ENCODE measurements around the gene PRR29.

The PRR29 gene

DNA sequence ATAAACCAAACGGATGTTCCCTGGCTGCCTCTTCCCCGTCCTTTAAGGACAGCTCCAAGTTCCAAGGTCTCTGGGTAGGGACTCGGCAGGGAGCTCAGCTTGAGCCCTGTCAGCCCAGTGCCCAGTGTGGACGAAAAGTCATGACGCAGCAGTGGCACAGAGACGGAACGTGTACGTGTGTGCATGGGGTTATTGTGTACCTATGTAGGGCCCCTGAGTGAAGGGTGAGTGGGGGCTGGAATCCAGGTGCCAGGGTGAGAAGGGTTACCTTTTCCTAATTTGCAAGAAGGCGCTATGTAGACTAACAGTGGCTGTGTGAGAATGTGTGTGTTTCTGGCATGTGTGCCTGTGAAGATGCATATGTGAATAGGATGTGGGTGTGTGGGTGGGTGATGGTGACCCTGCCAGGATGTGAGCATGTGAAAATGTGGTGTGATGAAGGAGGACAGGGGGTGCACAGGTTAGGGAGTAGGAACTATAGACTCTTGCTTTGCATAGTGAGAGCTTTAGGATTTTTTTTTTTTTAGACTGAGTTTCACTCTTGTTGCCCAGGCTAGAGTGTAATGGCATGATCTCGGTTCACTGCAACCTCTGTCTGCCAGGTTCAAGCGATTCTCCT is 31.4 kb upstream of the PRR29 start:
- H3K27ac ChIP-seq = no peak overlapping the region
- no peak for TF ChIP-seq ZFX (IDR thresholded peaks at IDR 0.05)
- TF ChIP-seq, protein P1, sequence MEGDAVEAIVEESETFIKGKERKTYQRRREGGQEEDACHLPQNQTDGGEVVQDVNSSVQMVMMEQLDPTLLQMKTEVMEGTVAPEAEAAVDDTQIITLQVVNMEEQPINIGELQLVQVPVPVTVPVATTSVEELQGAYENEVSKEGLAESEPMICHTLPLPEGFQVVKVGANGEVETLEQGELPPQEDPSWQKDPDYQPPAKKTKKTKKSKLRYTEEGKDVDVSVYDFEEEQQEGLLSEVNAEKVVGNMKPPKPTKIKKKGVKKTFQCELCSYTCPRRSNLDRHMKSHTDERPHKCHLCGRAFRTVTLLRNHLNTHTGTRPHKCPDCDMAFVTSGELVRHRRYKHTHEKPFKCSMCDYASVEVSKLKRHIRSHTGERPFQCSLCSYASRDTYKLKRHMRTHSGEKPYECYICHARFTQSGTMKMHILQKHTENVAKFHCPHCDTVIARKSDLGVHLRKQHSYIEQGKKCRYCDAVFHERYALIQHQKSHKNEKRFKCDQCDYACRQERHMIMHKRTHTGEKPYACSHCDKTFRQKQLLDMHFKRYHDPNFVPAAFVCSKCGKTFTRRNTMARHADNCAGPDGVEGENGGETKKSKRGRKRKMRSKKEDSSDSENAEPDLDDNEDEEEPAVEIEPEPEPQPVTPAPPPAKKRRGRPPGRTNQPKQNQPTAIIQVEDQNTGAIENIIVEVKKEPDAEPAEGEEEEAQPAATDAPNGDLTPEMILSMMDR (conservative IDR thresholded peaks at IDR 0.05) = no peak

DNA sequence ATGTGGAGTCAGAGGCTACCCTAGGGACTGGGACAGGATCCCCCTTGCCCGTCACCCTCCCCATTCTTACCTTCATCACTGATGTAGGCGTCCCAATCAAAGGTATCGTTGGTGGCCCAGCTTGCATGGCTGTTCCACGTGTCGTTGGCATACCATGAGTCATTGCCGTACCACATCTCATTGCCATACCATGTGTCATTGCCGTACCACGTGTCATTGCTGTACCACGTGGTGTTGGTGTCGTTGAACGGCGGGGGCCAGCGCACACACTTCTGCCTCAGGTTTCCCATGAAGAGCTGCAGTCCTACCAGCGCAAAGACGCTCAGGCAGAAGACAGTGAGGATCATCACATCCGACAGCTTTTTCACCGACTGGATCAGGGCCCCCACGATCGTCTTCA is 30.2 kb upstream of the PRR29 start:
- no peak for TF ChIP-seq ZFX (IDR thresholded peaks at IDR 0.05)
- TF ChIP-seq, protein P1 (conservative IDR thresholded peaks at IDR 0.05) = no peak
- H3K27ac ChIP-seq = no peak overlapping the region

DNA sequence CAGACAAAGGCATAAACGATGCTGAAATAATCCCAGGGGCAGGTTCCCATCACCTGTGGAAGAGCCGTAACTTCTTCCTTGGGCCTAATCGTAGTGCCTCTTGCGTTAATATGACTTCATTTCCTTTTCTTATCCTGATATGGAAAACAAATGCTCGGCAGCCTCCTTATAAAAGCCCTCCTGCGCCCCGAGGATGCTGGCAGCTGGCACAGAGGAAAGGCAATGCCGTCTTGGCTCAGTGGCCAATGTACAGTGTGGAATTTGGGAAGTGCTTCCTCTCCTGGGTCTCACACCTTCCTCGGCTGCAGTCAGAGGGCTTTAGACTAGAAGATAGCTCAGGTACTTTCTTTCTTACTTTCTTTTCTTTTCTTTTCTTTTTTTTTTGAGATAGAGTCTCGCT is 28.9 kb upstream of the PRR29 start:
- TF ChIP-seq, protein P1 (conservative IDR thresholded peaks at IDR 0.05) = no peak
- TF ChIP-seq ZFX (IDR thresholded peaks at IDR 0.05) = no peak

DNA sequence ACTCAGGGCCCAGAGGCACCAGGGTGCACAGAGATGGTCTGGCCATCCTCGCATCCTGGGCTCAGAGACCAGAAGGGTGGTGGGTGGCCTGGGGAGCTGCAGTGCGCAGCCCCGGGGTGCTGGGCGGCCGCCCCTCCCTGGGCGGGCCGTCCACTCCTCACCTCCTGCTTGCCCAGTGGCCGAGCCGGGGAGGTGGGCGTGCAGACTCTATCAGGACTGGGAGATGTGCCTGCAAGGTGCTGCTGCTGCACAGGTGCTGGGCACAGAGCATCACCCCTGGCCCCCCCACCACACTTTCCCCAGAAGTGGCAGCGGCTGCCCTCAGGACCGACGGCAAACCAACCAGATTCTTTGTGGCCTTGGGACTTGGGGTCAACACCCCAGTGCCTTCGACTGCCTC is 25.4 kb upstream of the PRR29 start, which contains the start of gene SCN4A:
TSS of gene SCN4A (minus strand) at position 123 of the 400 bp plus-strand sequence. CDS start at position 46, 77 bp downstream.
- H3K27ac ChIP-seq = no peak within 1 kb of the TSS
- TF ChIP-seq, protein P1 (conservative IDR thresholded peaks at IDR 0.05) = no peak
- TF ChIP-seq ZFX (IDR thresholded peaks at IDR 0.05) = no peak

More for the DNA sequence above, 28.9 kb upstream of the PRR29 start:
- no peak overlapping the region for H3K27ac ChIP-seq

DNA sequence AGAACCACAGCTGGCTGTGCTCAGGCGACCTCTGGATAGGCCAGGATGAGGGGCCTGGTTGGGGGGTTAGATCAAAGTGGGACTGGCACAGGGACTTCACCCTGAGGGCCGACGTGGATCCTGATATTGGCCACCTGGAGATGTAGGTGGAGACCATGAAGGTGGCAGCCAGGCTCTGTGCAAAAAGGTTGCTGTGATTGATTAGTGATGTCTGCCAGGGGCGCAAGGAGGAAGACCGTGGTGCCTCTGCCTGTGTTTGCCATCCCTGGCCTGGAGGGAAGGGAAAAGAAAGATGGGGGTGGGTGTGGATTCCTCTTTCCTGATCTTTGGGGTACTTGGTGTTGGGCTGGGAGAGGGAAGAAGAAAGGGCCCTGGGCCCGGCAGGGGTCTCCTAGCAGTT is 24.9 kb upstream of the PRR29 start:
- H3K27ac ChIP-seq = no peak overlapping the region

DNA sequence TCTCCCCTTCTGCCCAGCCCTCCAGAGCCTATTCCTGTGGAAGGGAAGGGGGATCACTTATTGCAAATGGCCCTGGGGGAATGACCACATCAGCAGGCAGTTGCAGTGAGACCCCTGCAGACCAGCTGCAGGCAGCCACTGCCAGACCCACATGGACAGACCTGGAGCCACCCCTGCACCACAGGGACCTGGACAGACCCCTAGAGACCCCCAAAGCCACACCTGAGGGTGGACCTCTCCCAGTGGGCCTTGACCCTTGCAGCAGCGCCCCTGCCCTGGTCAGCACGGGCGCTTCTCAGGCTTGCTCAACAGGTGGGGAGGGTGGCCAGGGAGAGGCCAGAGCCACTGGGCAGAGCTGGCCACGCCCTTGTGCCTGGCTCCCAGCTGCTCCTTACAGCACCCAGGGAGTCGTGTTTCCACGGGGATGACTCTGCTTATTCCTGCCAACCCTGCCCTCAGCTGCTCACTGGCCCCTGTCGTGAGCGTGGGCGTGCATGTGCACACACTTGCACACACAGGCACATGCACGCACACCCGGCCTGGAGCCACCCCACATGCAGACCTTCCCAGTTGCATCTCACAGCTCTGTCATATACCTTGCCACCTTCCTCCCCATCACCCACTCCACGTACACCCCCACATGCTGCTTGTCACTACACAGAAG is 24.1 kb upstream of the PRR29 start:
- no peak overlapping the region for H3K27ac ChIP-seq
- TF ChIP-seq, protein P1 (conservative IDR thresholded peaks at IDR 0.05) = no peak
- no peak for TF ChIP-seq ZFX (IDR thresholded peaks at IDR 0.05)

More for the DNA sequence above, 24.9 kb upstream of the PRR29 start:
- TF ChIP-seq, protein P1 (conservative IDR thresholded peaks at IDR 0.05) = no peak
- TF ChIP-seq ZFX (IDR thresholded peaks at IDR 0.05) = no peak

DNA sequence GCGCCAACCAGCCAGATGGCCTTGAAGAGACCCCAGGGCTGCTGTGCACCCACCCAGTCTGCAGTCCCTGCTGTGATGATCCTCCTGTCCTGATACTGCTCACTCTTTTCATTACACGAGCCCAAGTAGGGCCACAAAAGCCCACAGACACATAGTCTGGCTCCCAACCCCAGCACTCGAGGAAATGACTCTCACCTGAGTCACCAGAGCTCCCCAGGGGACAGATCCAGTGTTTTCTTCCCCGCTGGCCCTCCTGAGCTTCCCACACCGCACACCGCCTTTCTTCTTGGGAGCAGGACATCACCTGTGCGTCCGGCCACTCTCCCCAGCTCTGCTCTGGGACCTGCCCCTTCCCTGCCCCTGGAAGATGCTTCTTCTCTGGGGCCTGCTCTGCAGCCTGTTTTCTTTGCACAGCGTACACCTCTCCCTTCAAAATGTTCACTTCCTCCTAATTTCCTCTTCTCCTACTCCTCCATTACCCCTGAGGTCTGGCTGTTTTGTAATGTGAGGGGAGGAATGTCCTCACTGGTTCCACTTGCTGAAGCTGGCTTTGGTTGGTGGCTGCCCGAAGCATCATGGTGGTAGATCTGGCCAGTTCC is 23.5 kb upstream of the PRR29 start:
- no peak overlapping the region for H3K27ac ChIP-seq
- TF ChIP-seq ZFX (IDR thresholded peaks at IDR 0.05) = no peak
- TF ChIP-seq, protein P1 (conservative IDR thresholded peaks at IDR 0.05) = no peak

Data from C4-2B (cell line).